K562 (cell line): ENCODE measurements around the gene FRMD4A. TPM values are rescaled to one million over a fixed set of nuclear protein-coding genes. Genes with fewer than 3 reads are reported as not detected.

Experiments
- ATAC-seq: fragments of 200-7000 bp; cut with Tn5 transposase; 3 replicates; pipeline ENCODE4 v1.9.1; 2020; ENCODE audit warnings: moderate library complexity
- BruUV-seq: library from RNA; stranded (reverse); fragments of 400-500 nt; replicated peaks from 2 replicates; lab custom pipeline; 2021; lab: Mats Ljungman, UMichigan
- CTCF ChIA-PET: fragments of 300-600 bp; formaldehyde crosslinking; extraction: SDS; loops from one replicate; lab custom pipeline; 2021; ENCODE audit warnings: low intra/inter-chr PET ratio; lab: Yijun Ruan, JAX
- POLR2A ChIA-PET: fragments of 300-600, 350-650 bp; sonication (Branson Sonifier 250); formaldehyde crosslinking; extraction: SDS; loops from one replicate; lab custom pipeline; 2021; ENCODE audit warnings: antibody characterized with exemption, inconsistent platforms; lab: Yijun Ruan, JAX
- DNase-seq, 4 experiments: peaks; one replicate each; pipeline versions ENCODE4 v3.0.0 to v3.0.0-alpha.2; 2011 to 2018; ENCODE audit warnings: low spot score in 3 of 4, mixed read lengths in 3 of 4; ENCODE audit errors: extremely low read depth in 1 of 4
- FAIRE-seq: peaks from 2 replicates; lab custom pipeline; 2011; peaks lifted over from hg19 to GRCh38; lab: Jason Lieb, UNC
- H2AFZ ChIP-seq: 2 replicates; pipeline ENCODE4 v1.6.0; 2011; ENCODE audit warnings: low read depth, low read length, control low read depth, inconsistent platforms
- H3K27ac ChIP-seq: fragments of 200-600 bp; 3 replicates; pipeline ENCODE4 v1.8.0; 2011; ENCODE audit warnings: low read depth, mild to moderate bottlenecking, control low read depth, inconsistent platforms, low read length, moderate library complexity, mixed read lengths; ENCODE audit errors: extremely low read depth
- H3K27me3 ChIP-seq, 2 experiments: fragments of 300-600 bp in 1 of 2; 2 replicates in 1 of 2; 3 replicates in 1 of 2; pipeline versions ENCODE4 v1.6.0 to v1.8.0; 2011; ENCODE audit warnings: inconsistent platforms in 2 of 2, low read length in 2 of 2, mild to moderate bottlenecking in 1 of 2, mixed read lengths in 1 of 2, moderate library complexity in 1 of 2; ENCODE audit not compliant: control insufficient read depth in 2 of 2, insufficient read depth in 2 of 2
- H3K36me3 ChIP-seq: fragments of 300-600 bp; 3 replicates; pipeline ENCODE4 v1.8.0; 2011; ENCODE audit warnings: mild to moderate bottlenecking, low read length, inconsistent platforms; ENCODE audit not compliant: control insufficient read depth, insufficient read depth
- H3K4me1 ChIP-seq, 2 experiments: fragments of 200-600 bp in 1 of 2; replicated peaks in 1 of 2; 2 replicates in 1 of 2; 3 replicates in 1 of 2; pipeline versions ENCODE4 v1.5.1 to v1.8.0; 2011; ENCODE audit warnings: inconsistent platforms in 2 of 2, low read length in 2 of 2, mild to moderate bottlenecking in 1 of 2, mixed read lengths in 1 of 2, moderate library complexity in 1 of 2; ENCODE audit not compliant: control insufficient read depth in 2 of 2, insufficient read depth in 2 of 2
- H3K4me2 ChIP-seq: 2 replicates; pipeline ENCODE4 v1.6.1; 2011; ENCODE audit warnings: low read length, control low read depth, inconsistent platforms, mixed read lengths; ENCODE audit not compliant: insufficient read depth
- H3K4me3 ChIP-seq: fragments of 200-600 bp; sonication (generic), shearing (Covaris generic); 2 replicates; pipeline ENCODE4 v1.5.1; 2016; ENCODE audit warnings: control low read depth, inconsistent platforms
- H3K79me2 ChIP-seq: fragments of 200-600 bp; 3 replicates; pipeline ENCODE4 v1.8.0; 2011; ENCODE audit warnings: low read length, inconsistent platforms; ENCODE audit not compliant: control insufficient read depth, insufficient read depth
- H3K9ac ChIP-seq, 2 experiments: 2 replicates each; pipeline versions ENCODE4 v1.6.0 to v1.6.1; 2011; ENCODE audit warnings: low read depth in 2 of 2, low read length in 2 of 2, control low read depth in 1 of 2, inconsistent platforms in 1 of 2, mild to moderate bottlenecking in 1 of 2, mixed read lengths in 1 of 2; ENCODE audit not compliant: insufficient read depth in 1 of 2
- H3K9me1 ChIP-seq: one replicate; pipeline ENCODE4 v1.6.0; 2011; ENCODE audit warnings: inconsistent platforms, mild to moderate bottlenecking, low read length, moderate library complexity; ENCODE audit not compliant: control insufficient read depth, insufficient read depth
- H3K9me3 ChIP-seq: replicated peaks from 2 replicates; pipeline ENCODE4 v1.5.1; 2011; ENCODE audit warnings: low read depth, low read length, inconsistent platforms; ENCODE audit not compliant: control insufficient read depth, insufficient read depth
- H4K20me1 ChIP-seq: replicated peaks from 2 replicates; pipeline ENCODE4 v1.6.1; 2011; ENCODE audit warnings: low read length, inconsistent platforms, mixed read lengths; ENCODE audit not compliant: control insufficient read depth, insufficient read depth
- ARNT ChIP-seq, 2 experiments: fragments of 450-650 bp; IDR thresholded peaks; 2 replicates each; pipeline ENCODE4 v1.6.1; 2016; ENCODE audit warnings: mild to moderate bottlenecking in 1 of 2
- GATA2 ChIP-seq: sonication (generic); formaldehyde crosslinking; IDR thresholded peaks from 2 replicates; pipeline ENCODE4 v1.4.0; 2020; ENCODE audit warnings: mild to moderate bottlenecking, missing genetic modification reagents
- HDAC3 ChIP-seq: fragments of 450-650 bp; IDR thresholded peaks from 2 replicates; pipeline ENCODE4 v1.6.1; 2018; ENCODE audit warnings: borderline replicate concordance, mild to moderate bottlenecking, moderate library complexity; ENCODE audit not compliant: partially characterized antibody
- HOMEZ ChIP-seq: fragments of 250-450 bp; sonication (Bioruptor Pico); IDR thresholded peaks from 2 replicates; pipeline ENCODE4 v1.4.0; 2020; ENCODE audit warnings: mild to moderate bottlenecking, moderate library complexity
- LARP7 ChIP-seq: fragments of 450-650 bp; IDR thresholded peaks from 2 replicates; pipeline ENCODE4 v1.6.1; 2016
- MYBL2 ChIP-seq, 2 experiments: fragments of 450-650 bp in 1 of 2; sonication (generic) in 1 of 2; formaldehyde crosslinking in 1 of 2; IDR thresholded peaks; 2 replicates each; pipeline versions ENCODE4 v1.6.1 to v1.8.1; 2017 to 2022; ENCODE audit warnings: borderline replicate concordance in 1 of 2, inconsistent platforms in 1 of 2, low read depth in 1 of 2, mild to moderate bottlenecking in 1 of 2, missing genetic modification reagents in 1 of 2, moderate library complexity in 1 of 2
- NEUROD1 ChIP-seq: fragments of 150-350 bp; IDR thresholded peaks from 2 replicates; pipeline ENCODE4 v1.6.1; 2014; ENCODE audit warnings: borderline replicate concordance, low read length, low read depth; ENCODE audit not compliant: partially characterized antibody
- PHF8 ChIP-seq: fragments of 200-600 bp; sonication (generic); IDR thresholded peaks from 2 replicates; pipeline ENCODE4 v1.6.1; 2012; ENCODE audit warnings: mixed run types, mild to moderate bottlenecking, inconsistent platforms, low read length, moderate library complexity, borderline replicate concordance
- POLR2AphosphoS5 ChIP-seq: IDR thresholded peaks from 2 replicates; pipeline ENCODE4 v1.6.1; 2011; ENCODE audit warnings: mild to moderate bottlenecking, low read depth, low read length, moderate library complexity; ENCODE audit not compliant: control insufficient read depth, insufficient read depth
- PRPF4 ChIP-seq: fragments of 200-400 bp; formaldehyde crosslinking; IDR thresholded peaks from one replicate; pipeline ENCODE4 v1.6.1; 2017; ENCODE audit warnings: low read length, low read depth, mild to moderate bottlenecking; ENCODE audit not compliant: insufficient read depth, poor library complexity, severe bottlenecking
- SRSF9 ChIP-seq: fragments of 200-400 bp; formaldehyde crosslinking; IDR thresholded peaks from 2 replicates; pipeline ENCODE4 v1.6.1; 2017; ENCODE audit warnings: low read depth, low read length, borderline replicate concordance
- XRCC4 ChIP-seq: IDR thresholded peaks from one replicate; pipeline ENCODE4 v1.6.1; 2011; ENCODE audit not compliant: insufficient read depth, insufficient read length; ENCODE audit errors: extremely low read depth
- ZMIZ1 ChIP-seq, 2 experiments: fragments of 150-350 bp in 1 of 2; IDR thresholded peaks; 2 replicates each; pipeline ENCODE4 v1.6.1; 2012 to 2016; ENCODE audit warnings: low read depth in 2 of 2, low read length in 2 of 2, mild to moderate bottlenecking in 1 of 2, moderate library complexity in 1 of 2
- ZNF384 ChIP-seq: IDR thresholded peaks from 2 replicates; pipeline ENCODE4 v1.6.1; 2012; ENCODE audit warnings: low read depth, low read length, improper control_type of control experiment
- ZNF589 ChIP-seq: fragments of 200-800 bp; sonication (Bioruptor generic); IDR thresholded peaks from 2 replicates; pipeline ENCODE4 v1.6.1; 2016; ENCODE audit warnings: low read depth, missing genetic modification characterization, missing compliant biosample characterization
- WGBS: fragments of 100-300 bp; shearing (Covaris generic); methylation state at CpG from one replicate; pipeline ENCODE4 v1.1.6; 2016; ENCODE audit warnings: low coverage, mixed read lengths; ENCODE audit not compliant: insufficient coverage; ENCODE audit errors: missing lambda C conversion rate; 5-methylcytosine and 5-hydroxymethylcytosine counted together
- in situ Hi-C: fragments of 300-500 bp; cut with MboI; formaldehyde crosslinking; loops from 4 replicates; pipeline ENCODE4 v1.15.0; 2018; ENCODE audit warnings: inconsistent platforms, mixed read lengths
- intact Hi-C: fragments of 100-400 bp; cut with micrococcal nuclease; formaldehyde crosslinking; loops from 2 replicates; pipeline ENCODE4 v1.14.2; 2022
- polyA plus RNA-seq, 8 experiments: library from polyadenylated mRNA; depleted of rRNA in 4 of 8; stranded (reverse) in 5 of 8; unstranded in 3 of 8; fragments of >200 nt; fragmentation: Nextera tagmentation in 2 of 8; fragmentation: Illumina TruSeq in 1 of 8; extraction: Ambion mirVana in 2 of 8; extraction: Trizol in 1 of 8; gene quantifications; 2 replicates each; pipeline versions ENCODE4 v1.2.1 to v1.2.3, GENCODE V29; 2011 to 2014; ENCODE audit warnings: inconsistent platforms in 1 of 8, missing spikeins in 1 of 8
- total RNA-seq, 7 experiments: library from RNA; depleted of rRNA in 6 of 7; stranded (reverse); fragments of >200 nt in 6 of 7; fragmentation: Illumina TruSeq in 2 of 7; extraction: Trizol in 2 of 7; gene quantifications; 2 replicates each; pipeline versions ENCODE4 v1.2.1 to v1.2.3, GENCODE V29; 2011 to 2021; ENCODE audit warnings: low replicate concordance in 1 of 7

The FRMD4A gene
- total and polyA plus RNA-seq, 9 of the 15 experiments (the other 6 are each of a cell fraction or from before 2014, with no cell fraction given), result 0.80 to 5.2 (median 3.0) TPM

GRCh38 chr10:14180911-14181566 is 149.7 kb downstream of the FRMD4A start:
- peak overlapping the region; percentile 69 for H3K27ac ChIP-seq
- peak; percentile 59 to 88 (median 71) for DNase-seq
- no peaks in the 10 kb centered on the region for H4K20me1 ChIP-seq
- peak overlapping the region; percentile 7; the same call in 1 of the 2 replicates for H3K4me3 ChIP-seq
- intact Hi-C loops, result loop anchor here (10.0 kb wide), 1 partner anchor 136 kb away; no protein-coding TSS in a partner anchor
- peaks cover 5% of the 10 kb centered on the region for H3K9me3 ChIP-seq
- BruUV-seq, result no TSS peak
- ChIA-PET POLR2A (no interaction called here), CTCF (no interaction called here)
- peaks cover 0 to 4% of the 10 kb centered on the region in 2 experiments; a peak in 1 of 5 replicates for H3K27me3 ChIP-seq
- peak; percentile 90 for FAIRE-seq
- peaks cover 5 to 37% of the 10 kb centered on the region in 2 experiments for H3K4me1 ChIP-seq
- WGBS, result 3% methylated on average over 13 of the region's 13 CpGs
- no peaks in the 10 kb centered on the region for H3K79me2 ChIP-seq
- peak overlapping the region; percentile 44 for H3K4me2 ChIP-seq
- peak overlapping the region in 1 of 2 experiments; percentile 52; a peak in 2 of 4 replicates for H3K9ac ChIP-seq
- in situ Hi-C loops, result loop anchor here (10.0 kb wide), 1 partner anchor 294 kb away; no protein-coding TSS in a partner anchor
- no peaks in the 10 kb centered on the region for H3K36me3 ChIP-seq
- H3K9me1 ChIP-seq, result no peaks in the 10 kb centered on the region
- peak overlapping the region; percentile 56 for H2AFZ ChIP-seq
- peak; percentile 43 for ATAC-seq
- TF ChIP-seq POLR2AphosphoS5, result peak; percentile 95
- peak; percentile 74 for TF ChIP-seq HDAC3
- peak in 1 of 2 experiments; percentile 95; a peak in 2 of 4 replicates for TF ChIP-seq ZMIZ1 (IDR thresholded peaks at IDR 0.05; ENCODE audit: low read depth in 2 of 2, low read length in 2 of 2)
- peak; percentile 94 for TF ChIP-seq ZNF589 (CRISPR knock-in tag)
- TF ChIP-seq LARP7, result no peak
- no peak for TF ChIP-seq MYBL2 (IDR thresholded peaks at IDR 0.05; ENCODE audit: low read depth)
- no peak for TF ChIP-seq MYBL2 (CRISPR knock-in tag; IDR thresholded peaks at IDR 0.05; ENCODE audit: borderline replicate concordance)
- TF ChIP-seq NEUROD1, result peak; percentile 44
- no peak for TF ChIP-seq SRSF9
- TF ChIP-seq GATA2 (CRISPR knock-in tag), result peak; percentile 76
- no peak for TF ChIP-seq HOMEZ
- peak; percentile 71 for TF ChIP-seq ZNF384
- TF ChIP-seq XRCC4, result no peak
- no peak for TF ChIP-seq PHF8
- TF ChIP-seq ARNT (IDR thresholded peaks at IDR 0.05), result peak; percentile 44 to 65; a peak in 1 of 4 replicates
- TF ChIP-seq PRPF4, result no peak
